K562 (cell line): ENCODE results near the gene DNAJB11. TPM values are rescaled to one million over a fixed set of nuclear protein-coding genes. Genes with fewer than 3 reads are reported as not detected.

Experiments used
- ATAC-seq: fragments of 200-7000 bp; cut with Tn5 transposase; 3 replicates; pipeline ENCODE4 v1.9.1; 2020; ENCODE audit warnings: moderate library complexity
- BruUV-seq: library from RNA; stranded (reverse); fragments of 400-500 nt; replicated peaks from 2 replicates; lab custom pipeline; 2021; lab: Mats Ljungman, UMichigan
- CTCF ChIA-PET: fragments of 300-600 bp; formaldehyde crosslinking; extraction: SDS; loops from one replicate; lab custom pipeline; 2021; ENCODE audit warnings: low intra/inter-chr PET ratio; lab: Yijun Ruan, JAX
- POLR2A ChIA-PET: fragments of 300-600, 350-650 bp; sonication (Branson Sonifier 250); formaldehyde crosslinking; extraction: SDS; loops from one replicate; lab custom pipeline; 2021; ENCODE audit warnings: antibody characterized with exemption, inconsistent platforms; lab: Yijun Ruan, JAX
- DNase-seq, 4 experiments: peaks; one replicate each; pipeline versions ENCODE4 v3.0.0 to v3.0.0-alpha.2; 2011 to 2018; ENCODE audit warnings: low spot score in 3 of 4, mixed read lengths in 3 of 4; ENCODE audit errors: extremely low read depth in 1 of 4
- FAIRE-seq: peaks from 2 replicates; lab custom pipeline; 2011; peaks lifted over from hg19 to GRCh38; lab: Jason Lieb, UNC
- H2AFZ ChIP-seq: 2 replicates; pipeline ENCODE4 v1.6.0; 2011; ENCODE audit warnings: low read depth, low read length, control low read depth, inconsistent platforms
- H3K27ac ChIP-seq: fragments of 200-600 bp; 3 replicates; pipeline ENCODE4 v1.8.0; 2011; ENCODE audit warnings: low read depth, mild to moderate bottlenecking, control low read depth, inconsistent platforms, low read length, moderate library complexity, mixed read lengths; ENCODE audit errors: extremely low read depth
- H3K27me3 ChIP-seq, 2 experiments: fragments of 300-600 bp in 1 of 2; 2 replicates in 1 of 2; 3 replicates in 1 of 2; pipeline versions ENCODE4 v1.6.0 to v1.8.0; 2011; ENCODE audit warnings: inconsistent platforms in 2 of 2, low read length in 2 of 2, mild to moderate bottlenecking in 1 of 2, mixed read lengths in 1 of 2, moderate library complexity in 1 of 2; ENCODE audit not compliant: control insufficient read depth in 2 of 2, insufficient read depth in 2 of 2
- H3K36me3 ChIP-seq: fragments of 300-600 bp; 3 replicates; pipeline ENCODE4 v1.8.0; 2011; ENCODE audit warnings: mild to moderate bottlenecking, low read length, inconsistent platforms; ENCODE audit not compliant: control insufficient read depth, insufficient read depth
- H3K4me1 ChIP-seq, 2 experiments: fragments of 200-600 bp in 1 of 2; replicated peaks in 1 of 2; 2 replicates in 1 of 2; 3 replicates in 1 of 2; pipeline versions ENCODE4 v1.5.1 to v1.8.0; 2011; ENCODE audit warnings: inconsistent platforms in 2 of 2, low read length in 2 of 2, mild to moderate bottlenecking in 1 of 2, mixed read lengths in 1 of 2, moderate library complexity in 1 of 2; ENCODE audit not compliant: control insufficient read depth in 2 of 2, insufficient read depth in 2 of 2
- H3K4me2 ChIP-seq: 2 replicates; pipeline ENCODE4 v1.6.1; 2011; ENCODE audit warnings: low read length, control low read depth, inconsistent platforms, mixed read lengths; ENCODE audit not compliant: insufficient read depth
- H3K4me3 ChIP-seq: fragments of 200-600 bp; sonication (generic), shearing (Covaris generic); 2 replicates; pipeline ENCODE4 v1.5.1; 2016; ENCODE audit warnings: control low read depth, inconsistent platforms
- H3K79me2 ChIP-seq: fragments of 200-600 bp; 3 replicates; pipeline ENCODE4 v1.8.0; 2011; ENCODE audit warnings: low read length, inconsistent platforms; ENCODE audit not compliant: control insufficient read depth, insufficient read depth
- H3K9ac ChIP-seq, 2 experiments: 2 replicates each; pipeline versions ENCODE4 v1.6.0 to v1.6.1; 2011; ENCODE audit warnings: low read depth in 2 of 2, low read length in 2 of 2, control low read depth in 1 of 2, inconsistent platforms in 1 of 2, mild to moderate bottlenecking in 1 of 2, mixed read lengths in 1 of 2; ENCODE audit not compliant: insufficient read depth in 1 of 2
- H3K9me1 ChIP-seq: one replicate; pipeline ENCODE4 v1.6.0; 2011; ENCODE audit warnings: inconsistent platforms, mild to moderate bottlenecking, low read length, moderate library complexity; ENCODE audit not compliant: control insufficient read depth, insufficient read depth
- H3K9me3 ChIP-seq: replicated peaks from 2 replicates; pipeline ENCODE4 v1.5.1; 2011; ENCODE audit warnings: low read depth, low read length, inconsistent platforms; ENCODE audit not compliant: control insufficient read depth, insufficient read depth
- H4K20me1 ChIP-seq: replicated peaks from 2 replicates; pipeline ENCODE4 v1.6.1; 2011; ENCODE audit warnings: low read length, inconsistent platforms, mixed read lengths; ENCODE audit not compliant: control insufficient read depth, insufficient read depth
- ARID1B ChIP-seq: fragments of 450-650 bp; IDR thresholded peaks from 2 replicates; pipeline ENCODE4 v1.6.1; 2016; ENCODE audit warnings: antibody characterized with exemption, mild to moderate bottlenecking, inconsistent platforms
- BRD9 ChIP-seq: fragments of 450-650 bp; IDR thresholded peaks from 2 replicates; pipeline ENCODE4 v1.6.1; 2018; ENCODE audit warnings: low read depth; ENCODE audit not compliant: partially characterized antibody
- BRF2 ChIP-seq: IDR thresholded peaks from 3 replicates; pipeline ENCODE4 v1.6.1; 2011; ENCODE audit warnings: borderline replicate concordance, mild to moderate bottlenecking; ENCODE audit not compliant: insufficient read length, insufficient read depth
- FOXA1 ChIP-seq: fragments of 450-650 bp; IDR thresholded peaks from 2 replicates; pipeline ENCODE4 v1.6.1; 2016; ENCODE audit warnings: mild to moderate bottlenecking, borderline replicate concordance
- GATA2 ChIP-seq: sonication (generic); formaldehyde crosslinking; IDR thresholded peaks from 2 replicates; pipeline ENCODE4 v1.4.0; 2020; ENCODE audit warnings: mild to moderate bottlenecking, missing genetic modification reagents
- ID3 ChIP-seq, 2 experiments: fragments of 250-450 bp in 1 of 2; fragments of 450-650 bp in 1 of 2; sonication (Bioruptor Pico) in 1 of 2; IDR thresholded peaks; 2 replicates each; pipeline versions ENCODE4 v1.6.1 to v1.8.0; 2016 to 2021; ENCODE audit warnings: mild to moderate bottlenecking in 2 of 2, moderate library complexity in 2 of 2, missing compliant biosample characterization in 1 of 2, missing genetic modification characterization in 1 of 2
- KLF13 ChIP-seq: fragments of 450-650 bp; IDR thresholded peaks from 2 replicates; pipeline ENCODE4 v1.6.1; 2016; ENCODE audit warnings: missing genetic modification characterization, low read depth, mild to moderate bottlenecking, missing compliant biosample characterization, moderate library complexity, borderline replicate concordance
- MEIS2 ChIP-seq: fragments of 450-650 bp; IDR thresholded peaks from 2 replicates; pipeline ENCODE4 v1.6.1; 2014; ENCODE audit warnings: mild to moderate bottlenecking; ENCODE audit not compliant: partially characterized antibody
- NEUROD1 ChIP-seq: fragments of 150-350 bp; IDR thresholded peaks from 2 replicates; pipeline ENCODE4 v1.6.1; 2014; ENCODE audit warnings: borderline replicate concordance, low read length, low read depth; ENCODE audit not compliant: partially characterized antibody
- PURB ChIP-seq: sonication (generic); formaldehyde crosslinking; IDR thresholded peaks from 2 replicates; pipeline ENCODE4 v1.9.0; 2021; ENCODE audit warnings: low read depth, mild to moderate bottlenecking, missing genetic modification reagents
- RAD21 ChIP-seq, 2 experiments: fragments of 250-450 bp in 1 of 2; fragments of 450-650 bp in 1 of 2; sonication (Bioruptor Pico) in 1 of 2; formaldehyde crosslinking in 1 of 2; IDR thresholded peaks in 1 of 2; conservative IDR thresholded peaks in 1 of 2; 2 replicates each; pipeline versions ENCODE4 v1.4.0 to v1.8.0; 2020 to 2022; ENCODE audit warnings: mild to moderate bottlenecking in 2 of 2, moderate library complexity in 1 of 2
- SMARCA4 ChIP-seq: fragments of 450-650 bp; IDR thresholded peaks from 2 replicates; pipeline ENCODE4 v1.6.1; 2016
- SNIP1 ChIP-seq: fragments of 450-650 bp; IDR thresholded peaks from 2 replicates; pipeline ENCODE4 v1.7.1; 2017; ENCODE audit warnings: low read depth, mild to moderate bottlenecking
- THRB ChIP-seq: fragments of 450-650 bp; formaldehyde crosslinking; conservative IDR thresholded peaks from 2 replicates; pipeline ENCODE4 v1.4.0; 2022; ENCODE audit warnings: mild to moderate bottlenecking, missing genetic modification characterization
- ZNF197 ChIP-seq: fragments of 200-800 bp; sonication (Bioruptor generic); IDR thresholded peaks from 2 replicates; pipeline ENCODE4 v1.6.1; 2016; ENCODE audit warnings: low read depth, missing genetic modification characterization, missing compliant biosample characterization
- ZNF644 ChIP-seq: fragments of 200-800 bp; sonication (Bioruptor generic); IDR thresholded peaks from 2 replicates; pipeline ENCODE4 v1.6.1; 2016; ENCODE audit warnings: low read depth, missing genetic modification characterization, missing compliant biosample characterization
- in situ Hi-C: fragments of 300-500 bp; cut with MboI; formaldehyde crosslinking; loops from 4 replicates; pipeline ENCODE4 v1.15.0; 2018; ENCODE audit warnings: inconsistent platforms, mixed read lengths
- intact Hi-C: fragments of 100-400 bp; cut with micrococcal nuclease; formaldehyde crosslinking; loops from 2 replicates; pipeline ENCODE4 v1.14.2; 2022
- polyA plus RNA-seq, 8 experiments: library from polyadenylated mRNA; depleted of rRNA in 4 of 8; stranded (reverse) in 5 of 8; unstranded in 3 of 8; fragments of >200 nt; fragmentation: Nextera tagmentation in 2 of 8; fragmentation: Illumina TruSeq in 1 of 8; extraction: Ambion mirVana in 2 of 8; extraction: Trizol in 1 of 8; gene quantifications; 2 replicates each; pipeline versions ENCODE4 v1.2.1 to v1.2.3, GENCODE V29; 2011 to 2014; ENCODE audit warnings: inconsistent platforms in 1 of 8, missing spikeins in 1 of 8
- total RNA-seq, 7 experiments: library from RNA; depleted of rRNA in 6 of 7; stranded (reverse); fragments of >200 nt in 6 of 7; fragmentation: Illumina TruSeq in 2 of 7; extraction: Trizol in 2 of 7; gene quantifications; 2 replicates each; pipeline versions ENCODE4 v1.2.1 to v1.2.3, GENCODE V29; 2011 to 2021; ENCODE audit warnings: low replicate concordance in 1 of 7

The DNAJB11 gene
- total and polyA plus RNA-seq, 9 of the 15 experiments (the other 6 are each of a cell fraction or from before 2014, with no cell fraction given) = 14.8 to 74.7 (median 63.8) TPM

GRCh38 chr3:186536883-186537844 lies 33.4 kb upstream of the DNAJB11 start:
- no peak for ATAC-seq
- CTCF ChIA-PET = no interaction called here
- TF ChIP-seq ID3 (CRISPR knock-in tag; IDR thresholded peaks at IDR 0.05) = no peak
- 0 out of 2 replicates have a peak, but pooled peaks have one; percentile 20 for TF ChIP-seq ID3 (tag; IDR thresholded peaks at IDR 0.05)
- peak; percentile 25; the same call in 1 of the 2 replicates for TF ChIP-seq GATA2 (CRISPR knock-in tag)
- TF ChIP-seq ARID1B = peak; percentile 49
- TF ChIP-seq FOXA1 = no peak
- peak; percentile 54 for TF ChIP-seq MEIS2
- TF ChIP-seq NEUROD1 = no peak
- 0 out of 4 replicates have a peak, but pooled peaks of 1 of the 2 experiments have one; percentile 5 for TF ChIP-seq RAD21 (CRISPR knock-in tag; conservative IDR thresholded peaks at IDR 0.05 in 1 of 2, IDR thresholded peaks at IDR 0.05 in 1 of 2)
- no peak for TF ChIP-seq KLF13 (tag)
- TF ChIP-seq BRF2 = no peak
- no peak for TF ChIP-seq BRD9
- no peak for TF ChIP-seq THRB (CRISPR knock-in tag)
- TF ChIP-seq PURB (CRISPR knock-in tag) = no peak
- no peak for TF ChIP-seq SNIP1
- no peak for TF ChIP-seq SMARCA4
- TF ChIP-seq ZNF197 (CRISPR knock-in tag) = no peak
- no peak for TF ChIP-seq ZNF644 (tag)

More at GRCh38 chr3:186536883-186537844, 33.4 kb upstream of the DNAJB11 start:
- no peaks in the 10 kb centered on the region for H3K9me3 ChIP-seq
- peak in 2 of 4 experiments; percentile 18 to 21 for DNase-seq
- in situ Hi-C loops (no loop called here), intact Hi-C loops (no loop called here)
- peak; percentile 42 for FAIRE-seq
- no peak overlapping the region for H3K9ac ChIP-seq
- H3K4me1 ChIP-seq = peaks cover 0 to 7% of the 10 kb centered on the region in 2 experiments; a peak in 1 of 5 replicates
- H3K9me1 ChIP-seq = no peaks in the 10 kb centered on the region
- H4K20me1 ChIP-seq = no peaks in the 10 kb centered on the region
- no TSS peak for BruUV-seq
- no peaks in the 10 kb centered on the region for H3K27me3 ChIP-seq
- POLR2A ChIA-PET = interaction anchor here (0.5 kb wide), 1 partner anchor 627 kb away, joined by 3 read pairs; no protein-coding TSS in a partner anchor
- H3K4me2 ChIP-seq = no peak overlapping the region
- no peak overlapping the region for H2AFZ ChIP-seq
- no peaks in the 10 kb centered on the region for H3K36me3 ChIP-seq
- no peak overlapping the region for H3K4me3 ChIP-seq
- H3K79me2 ChIP-seq = no peaks in the 10 kb centered on the region
- 0 out of 3 replicates have a peak overlapping the region, but pooled peaks have one; percentile 10 for H3K27ac ChIP-seq
